Measurements from ENCODE around the gene PMM1.

The PMM1 gene

GRCh38 chr22:41550952-41551491 lies 38.6 kb downstream of the PMM1 start:
- no peak for DNase-seq (ENCODE audit: low read depth)
- H3K4me3 ChIP-seq (ENCODE audit: low read depth, low read length) = no peak overlapping the region
- no peak for TF ChIP-seq CTCF (IDR thresholded peaks at IDR 0.05; ENCODE audit: low read depth, low read length, missing control alignments)
- in situ Hi-C loops (cut with HindIII; ENCODE audit: low sequenced_read_pairs) = no loop called here

GRCh38 chr22:41548830-41549211 lies 40.8 kb downstream of the PMM1 start:
- no peak for DNase-seq (ENCODE audit: low read depth)
- TF ChIP-seq CTCF (IDR thresholded peaks at IDR 0.05; ENCODE audit: low read depth, low read length, missing control alignments) = no peak
- in situ Hi-C loops (cut with HindIII; ENCODE audit: low sequenced_read_pairs) = no loop called here
- H3K4me3 ChIP-seq (ENCODE audit: low read depth, low read length) = no peak overlapping the region

- no peak for TF ChIP-seq CTCF (IDR thresholded peaks at IDR 0.05; ENCODE audit: low read depth, low read length, missing control alignments)
- in situ Hi-C loops (cut with HindIII; ENCODE audit: low sequenced_read_pairs) = no loop called here
- DNase-seq (ENCODE audit: low read depth) = no peak
- peak overlapping the region; percentile 75 for H3K4me3 ChIP-seq (ENCODE audit: low read depth, low read length)
Observed at GRCh38 chr22:41544671-41545476, 44.8 kb downstream of the PMM1 start.

- in situ Hi-C loops (cut with HindIII; ENCODE audit: low sequenced_read_pairs) = no loop called here
- peak; percentile 92 for DNase-seq (ENCODE audit: low read depth)
- TF ChIP-seq CTCF (IDR thresholded peaks at IDR 0.05; ENCODE audit: low read depth, low read length, missing control alignments) = peak; percentile 65
- peak within 1 kb of the TSS; percentile 75 for H3K4me3 ChIP-seq (ENCODE audit: low read depth, low read length)
Observed at GRCh38 chr22:41543854-41544670, 45.6 kb downstream of the PMM1 start, which contains the start of gene POLR3H. TSS of gene POLR3H (minus strand) at chr22:41544470. CDS start at chr22:41544101, 369 bp downstream.

GRCh38 chr22:41542224-41542623 lies 47.4 kb downstream of the PMM1 start:
- no peak for DNase-seq (ENCODE audit: low read depth)
- H3K4me3 ChIP-seq (ENCODE audit: low read depth, low read length) = peak overlapping the region; percentile 75
- in situ Hi-C loops (cut with HindIII; ENCODE audit: low sequenced_read_pairs) = no loop called here
- no peak for TF ChIP-seq CTCF (IDR thresholded peaks at IDR 0.05; ENCODE audit: low read depth, low read length, missing control alignments)

GRCh38 chr22:41541484-41541883 lies 48.2 kb downstream of the PMM1 start:
- no peak overlapping the region for H3K4me3 ChIP-seq (ENCODE audit: low read depth, low read length)
- no peak for TF ChIP-seq CTCF (IDR thresholded peaks at IDR 0.05; ENCODE audit: low read depth, low read length, missing control alignments)
- in situ Hi-C loops (cut with HindIII; ENCODE audit: low sequenced_read_pairs) = no loop called here
- DNase-seq (ENCODE audit: low read depth) = no peak
